Astrocyte (in vitro differentiated cells and primary cell): ENCODE results near the gene ACTN2. TPM values are rescaled to one million over a fixed set of nuclear protein-coding genes. Genes with fewer than 3 reads are reported as not detected.

ENCODE experiments used
- DNase-seq: peaks from one replicate; pipeline ENCODE4 v3.0.0-alpha.2; 2010; ENCODE audit warnings: low read depth
- FAIRE-seq: peaks from 2 replicates; lab custom pipeline; 2011; peaks lifted over from hg19 to GRCh38; lab: Jason Lieb, UNC
- H2AFZ ChIP-seq: 2 replicates; pipeline ENCODE4 v1.6.0; 2012; ENCODE audit warnings: low read depth, low read length, inconsistent platforms
- H3K27ac ChIP-seq: 2 replicates; pipeline ENCODE4 v1.5.1; 2011; ENCODE audit warnings: low read depth, low read length, inconsistent platforms
- H3K27me3 ChIP-seq: 2 replicates; pipeline ENCODE4 v1.6.0; 2011; ENCODE audit warnings: low read length, inconsistent platforms; ENCODE audit not compliant: insufficient read depth
- H3K36me3 ChIP-seq: 2 replicates; pipeline ENCODE4 v1.5.1; 2011; ENCODE audit warnings: low read length, inconsistent platforms; ENCODE audit not compliant: insufficient read depth
- H3K4me1 ChIP-seq: 2 replicates; pipeline ENCODE4 v1.5.1; 2011; ENCODE audit warnings: low read length, inconsistent platforms; ENCODE audit not compliant: insufficient read depth
- H3K4me2 ChIP-seq: 2 replicates; pipeline ENCODE4 v1.6.0; 2012; ENCODE audit warnings: low read length, inconsistent platforms
- H3K4me3 ChIP-seq: 2 replicates; pipeline ENCODE4 v1.5.1; 2011; ENCODE audit warnings: low read depth, mild to moderate bottlenecking, low read length, inconsistent platforms; ENCODE audit not compliant: insufficient read depth
- H3K79me2 ChIP-seq: 2 replicates; pipeline ENCODE4 v1.6.0; 2012; ENCODE audit warnings: mild to moderate bottlenecking, low read length, inconsistent platforms; ENCODE audit not compliant: insufficient read depth
- H3K9ac ChIP-seq: 2 replicates; pipeline ENCODE4 v1.6.0; 2012; ENCODE audit warnings: mild to moderate bottlenecking, low read length, inconsistent platforms
- H3K9me3 ChIP-seq: 2 replicates; pipeline ENCODE4 v1.5.1; 2012; ENCODE audit warnings: low read depth, mild to moderate bottlenecking, low read length, inconsistent platforms; ENCODE audit not compliant: insufficient read depth
- H4K20me1 ChIP-seq: 2 replicates; pipeline ENCODE4 v1.6.0; 2012; ENCODE audit warnings: low read length, inconsistent platforms; ENCODE audit not compliant: insufficient read depth
- H3K27ac Mint-ChIP-seq: one replicate; pipeline ENCODE4 v1.8.0; 2021; ENCODE audit warnings: mild to moderate bottlenecking, mixed read lengths; ENCODE audit not compliant: unreplicated experiment
- H3K27me3 Mint-ChIP-seq: one replicate; pipeline ENCODE4 v1.8.0; 2021; ENCODE audit warnings: low read depth, mixed read lengths; ENCODE audit not compliant: unreplicated experiment
- H3K36me3 Mint-ChIP-seq: one replicate; pipeline ENCODE4 v1.8.0; 2021; ENCODE audit warnings: low read depth, mixed read lengths; ENCODE audit not compliant: unreplicated experiment
- H3K4me1 Mint-ChIP-seq: one replicate; pipeline ENCODE4 v1.8.0; 2021; ENCODE audit warnings: low read depth, mixed read lengths; ENCODE audit not compliant: unreplicated experiment
- H3K4me3 Mint-ChIP-seq: one replicate; pipeline ENCODE4 v1.8.0; 2021; ENCODE audit warnings: mild to moderate bottlenecking, moderate library complexity, mixed read lengths; ENCODE audit not compliant: unreplicated experiment
- H3K9me3 Mint-ChIP-seq: one replicate; pipeline ENCODE4 v1.8.0; 2021; ENCODE audit warnings: mild to moderate bottlenecking, mixed read lengths; ENCODE audit not compliant: unreplicated experiment
- EZH2 ChIP-seq: IDR thresholded peaks from 2 replicates; pipeline ENCODE4 v1.6.1; 2012; ENCODE audit warnings: mild to moderate bottlenecking, low read length, inconsistent platforms; ENCODE audit not compliant: insufficient read depth
- total RNA-seq: library from RNA; stranded (reverse); gene quantifications from 2 replicates; pipeline ENCODE4 v1.2.1, GENCODE V29; 2021
- TF ChIP-seq, protein P1 (sequence below): IDR thresholded peaks from 2 replicates; pipeline ENCODE4 v1.5.1; 2011; ENCODE audit warnings: low read depth, mild to moderate bottlenecking, inconsistent platforms, low read length, moderate library complexity; ENCODE audit not compliant: insufficient read depth

Gene ACTN2
- total RNA-seq, 1 donor from 2014 or later = 0.89 TPM

DNA sequence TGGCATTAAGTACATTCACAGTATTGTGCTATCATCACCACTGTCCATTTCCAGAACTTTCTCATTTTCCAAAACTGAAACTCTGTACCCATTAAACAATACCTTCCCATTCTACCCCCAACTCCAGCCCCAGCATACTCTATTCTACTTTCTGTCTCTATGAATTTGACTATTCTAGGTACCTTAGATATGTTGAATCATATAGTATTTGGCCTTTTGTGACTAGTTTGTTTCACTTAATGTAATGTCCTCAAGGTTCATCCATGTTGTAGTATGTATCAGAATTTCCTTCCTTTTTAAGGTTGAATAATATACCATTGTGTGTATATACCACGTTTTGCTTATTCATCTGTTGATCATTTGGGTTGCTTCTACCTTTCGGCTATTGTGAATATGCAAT, 120.3 kb downstream of the ACTN2 start:
- Histone ChIP-seq H2AFZ (no peak overlapping the region), H3K4me3 (no peak overlapping the region), H3K9me3 (no peaks in the 10 kb centered on the region), H3K4me2 (no peak overlapping the region), H3K4me1 (no peaks in the 10 kb centered on the region), H3K27ac (no peak overlapping the region), H3K27me3 (no peaks in the 10 kb centered on the region), H3K9ac (no peak overlapping the region), H3K79me2 (peaks cover 31% of the 10 kb centered on the region), H3K36me3 (peaks cover 11% of the 10 kb centered on the region), H4K20me1 (peaks cover 11% of the 10 kb centered on the region)
- Mint-ChIP-seq H3K9me3 (no peaks in the 10 kb centered on the region), H3K36me3 (peaks cover 4% of the 10 kb centered on the region), H3K27ac (no peak overlapping the region), H3K27me3 (no peaks in the 10 kb centered on the region), H3K4me1 (peaks cover 1% of the 10 kb centered on the region), H3K4me3 (no peak overlapping the region)
- DNase-seq (no peak), FAIRE-seq (no peak)
- TF ChIP-seq EZH2 = no peak
- TF ChIP-seq, protein P1, sequence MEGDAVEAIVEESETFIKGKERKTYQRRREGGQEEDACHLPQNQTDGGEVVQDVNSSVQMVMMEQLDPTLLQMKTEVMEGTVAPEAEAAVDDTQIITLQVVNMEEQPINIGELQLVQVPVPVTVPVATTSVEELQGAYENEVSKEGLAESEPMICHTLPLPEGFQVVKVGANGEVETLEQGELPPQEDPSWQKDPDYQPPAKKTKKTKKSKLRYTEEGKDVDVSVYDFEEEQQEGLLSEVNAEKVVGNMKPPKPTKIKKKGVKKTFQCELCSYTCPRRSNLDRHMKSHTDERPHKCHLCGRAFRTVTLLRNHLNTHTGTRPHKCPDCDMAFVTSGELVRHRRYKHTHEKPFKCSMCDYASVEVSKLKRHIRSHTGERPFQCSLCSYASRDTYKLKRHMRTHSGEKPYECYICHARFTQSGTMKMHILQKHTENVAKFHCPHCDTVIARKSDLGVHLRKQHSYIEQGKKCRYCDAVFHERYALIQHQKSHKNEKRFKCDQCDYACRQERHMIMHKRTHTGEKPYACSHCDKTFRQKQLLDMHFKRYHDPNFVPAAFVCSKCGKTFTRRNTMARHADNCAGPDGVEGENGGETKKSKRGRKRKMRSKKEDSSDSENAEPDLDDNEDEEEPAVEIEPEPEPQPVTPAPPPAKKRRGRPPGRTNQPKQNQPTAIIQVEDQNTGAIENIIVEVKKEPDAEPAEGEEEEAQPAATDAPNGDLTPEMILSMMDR = no peak

DNA sequence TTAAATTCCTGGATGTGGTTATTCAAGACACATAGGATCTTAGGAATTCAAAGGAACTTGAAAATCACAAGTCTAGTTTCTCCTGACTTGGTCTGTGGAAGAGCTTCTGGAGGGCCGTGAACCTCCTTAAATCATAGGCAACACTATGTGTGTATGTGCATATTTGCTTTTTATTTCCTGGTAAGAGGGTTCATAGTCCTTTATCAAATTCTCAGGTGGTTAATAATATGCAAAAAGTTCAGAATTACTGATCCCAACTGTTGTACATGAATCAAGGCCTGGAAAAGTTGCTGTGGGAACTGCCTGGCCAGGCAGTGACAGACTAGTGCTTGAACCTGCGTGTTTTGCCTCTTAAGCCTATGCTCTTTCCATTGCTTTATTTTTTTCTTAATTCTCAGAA, 121.7 kb downstream of the ACTN2 start:
- peaks cover 4% of the 10 kb centered on the region for H3K36me3 Mint-ChIP-seq
- Histone ChIP-seq H2AFZ (no peak overlapping the region), H3K79me2 (peaks cover 19% of the 10 kb centered on the region), H4K20me1 (no peaks in the 10 kb centered on the region), H3K27me3 (no peaks in the 10 kb centered on the region), H3K4me2 (no peak overlapping the region), H3K36me3 (peaks cover 12% of the 10 kb centered on the region), H3K4me1 (no peaks in the 10 kb centered on the region), H3K27ac (no peak overlapping the region), H3K9me3 (no peaks in the 10 kb centered on the region), H3K4me3 (no peak overlapping the region), H3K9ac (no peak overlapping the region)
- DNase-seq (peak; percentile 6), FAIRE-seq (no peak)
- H3K4me3 Mint-ChIP-seq = no peak overlapping the region
- no peak overlapping the region for H3K27ac Mint-ChIP-seq
- H3K27me3 Mint-ChIP-seq = no peaks in the 10 kb centered on the region
- no peaks in the 10 kb centered on the region for H3K9me3 Mint-ChIP-seq
- TF ChIP-seq, protein P1 = no peak
- TF ChIP-seq EZH2 = no peak
- no peaks in the 10 kb centered on the region for H3K4me1 Mint-ChIP-seq

DNA sequence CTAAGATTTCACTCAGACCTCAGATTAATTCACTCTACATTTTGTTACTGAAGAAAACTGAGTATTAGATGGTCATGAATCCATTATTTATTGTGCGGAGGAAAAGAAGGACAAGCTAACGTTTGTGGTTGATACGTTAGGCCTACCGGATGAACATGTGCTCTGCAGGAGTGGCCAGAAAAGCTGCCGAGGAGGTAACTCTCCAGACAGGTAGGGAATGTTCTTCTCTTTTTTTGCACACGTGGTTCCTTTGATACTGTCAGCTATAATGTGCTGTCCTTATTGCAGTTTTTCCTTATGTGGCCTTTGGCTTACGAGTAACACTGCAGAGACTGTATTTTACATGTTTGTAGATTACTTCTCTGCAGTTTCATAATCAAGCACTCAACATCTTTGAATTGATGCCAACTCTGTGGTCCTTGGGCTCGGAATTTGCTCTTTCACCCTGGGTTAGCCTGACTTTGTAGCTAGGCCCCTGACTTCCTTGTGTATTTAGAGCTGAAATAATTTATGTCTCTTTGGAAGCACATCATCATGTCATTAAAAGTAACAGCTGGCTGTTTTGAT, 122.3 kb downstream of the ACTN2 start:
- H3K4me1 Mint-ChIP-seq = no peaks in the 10 kb centered on the region
- Histone ChIP-seq H3K9ac (no peak overlapping the region), H3K4me1 (no peaks in the 10 kb centered on the region), H3K27me3 (no peaks in the 10 kb centered on the region), H3K79me2 (peaks cover 15% of the 10 kb centered on the region), H2AFZ (no peak overlapping the region), H3K27ac (no peak overlapping the region), H3K4me2 (no peak overlapping the region), H3K4me3 (no peak overlapping the region), H3K36me3 (peaks cover 12% of the 10 kb centered on the region), H3K9me3 (no peaks in the 10 kb centered on the region), H4K20me1 (no peaks in the 10 kb centered on the region)
- no peak overlapping the region for H3K27ac Mint-ChIP-seq
- FAIRE-seq (no peak), DNase-seq (no peak)
- no peak for TF ChIP-seq EZH2
- TF ChIP-seq, protein P1 = no peak
- H3K27me3 Mint-ChIP-seq = no peaks in the 10 kb centered on the region
- peaks cover 3% of the 10 kb centered on the region for H3K36me3 Mint-ChIP-seq
- H3K9me3 Mint-ChIP-seq = no peaks in the 10 kb centered on the region
- H3K4me3 Mint-ChIP-seq = no peak overlapping the region
